HFF-Myc (cell line): Measurements from ENCODE around the gene LRRC4C.

Experiments
- DNase-seq: peaks from one replicate; pipeline ENCODE4 v3.0.0-alpha.2; 2011; ENCODE audit warnings: low read depth; ENCODE audit errors: extremely low read depth
- H3K4me3 ChIP-seq: replicated peaks from 2 replicates; pipeline ENCODE4 v1.5.1; 2011; ENCODE audit warnings: low read depth, mild to moderate bottlenecking, control low read depth, low read length
- CTCF ChIP-seq: IDR thresholded peaks from 2 replicates; pipeline ENCODE4 v1.5.1; 2012; ENCODE audit warnings: mild to moderate bottlenecking, low read depth, low read length, control low read depth; ENCODE audit errors: missing control alignments

LRRC4C gene

GRCh38 chr11:41486424-41486823 is 27.0 kb upstream of the LRRC4C start:
- TF ChIP-seq CTCF, result no peak
- DNase-seq, result no peak
- no peak overlapping the region for H3K4me3 ChIP-seq

GRCh38 chr11:41483956-41484355 is 24.5 kb upstream of the LRRC4C start:
- no peak overlapping the region for H3K4me3 ChIP-seq
- TF ChIP-seq CTCF, result no peak
- DNase-seq, result no peak

DNA sequence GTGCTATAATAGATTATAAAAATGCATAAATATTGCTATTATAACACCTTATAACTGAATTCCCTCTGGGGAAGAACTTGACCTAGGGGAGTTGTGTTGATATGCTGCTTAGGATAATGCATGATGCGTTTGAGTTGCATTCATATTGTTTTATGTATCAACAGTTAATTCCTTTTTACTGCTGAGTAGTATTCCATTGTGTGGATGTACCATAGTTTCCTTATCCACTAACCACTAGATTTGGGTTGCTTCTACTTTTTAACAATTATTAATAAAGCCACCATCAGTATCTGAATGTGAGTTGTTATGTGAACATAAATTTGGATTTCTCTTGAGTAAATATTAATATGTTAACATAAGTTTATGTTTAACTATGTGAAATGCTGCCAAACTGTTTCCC is 19.7 kb upstream of the LRRC4C start:
- no peak overlapping the region for H3K4me3 ChIP-seq
- TF ChIP-seq CTCF, result no peak
- DNase-seq, result no peak

GRCh38 chr11:41461057-41461681 is 1.7 kb upstream of the LRRC4C start:
- TF ChIP-seq CTCF, result peak; percentile 25
- DNase-seq, result no peak
- no peak overlapping the region for H3K4me3 ChIP-seq

DNA sequence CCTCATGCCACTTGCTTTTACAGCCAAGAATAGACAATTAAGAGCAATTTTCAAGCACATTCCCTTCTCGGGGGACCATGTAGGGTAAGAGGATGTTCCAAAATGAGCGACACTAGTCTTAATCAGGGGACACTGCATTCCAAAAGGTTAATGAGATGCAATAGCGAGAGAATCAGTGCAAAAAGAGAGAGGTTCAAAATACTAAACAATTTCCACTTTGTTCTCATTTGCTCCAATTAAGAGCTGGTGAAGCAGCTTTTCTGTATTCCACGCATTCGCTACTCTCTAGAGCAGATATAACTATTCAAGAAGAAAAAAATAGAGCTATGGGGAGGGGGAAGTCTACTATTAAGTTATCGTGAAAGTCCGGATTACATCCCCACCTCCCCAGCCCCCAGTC is 811 bp downstream of the LRRC4C start:
- H3K4me3 ChIP-seq, result no peak overlapping the region
- no peak for DNase-seq
- no peak for TF ChIP-seq CTCF

GRCh38 chr11:41458154-41458553 is 1.3 kb downstream of the LRRC4C start:
- no peak overlapping the region for H3K4me3 ChIP-seq
- DNase-seq, result no peak
- no peak for TF ChIP-seq CTCF
